ENCODE data around the gene SLC24A1. TPM values are rescaled to one million over a fixed set of nuclear protein-coding genes. Genes with fewer than 3 reads are reported as not detected.

SLC24A1 gene
- total RNA-seq, 4 donors from 2014 or later = 2.0 to 12.3 (median 8.8) TPM

- DNase-seq = no peak
- Histone ChIP-seq H3K36me3 (no peaks in the 10 kb centered on the region), H3K4me3 (no peak overlapping the region), H3K9me3 (no peaks in the 10 kb centered on the region), H3K27me3 (no peaks in the 10 kb centered on the region), H3K27ac (no peak overlapping the region), H3K4me1 (no peaks in the 10 kb centered on the region)
- intact Hi-C loops (cut with DNase I; ENCODE audit: low total_unique reads) = no loop called here
- TF ChIP-seq POLR2A (IDR thresholded peaks at IDR 0.05) (no peak), CTCF (IDR thresholded peaks at IDR 0.05) (no peak)
These were observed 29.2 kb downstream of the SLC24A1 start for GRCh38 chr15:65651042-65651322.

- no peak for DNase-seq
- H3K36me3 ChIP-seq = no peaks in the 10 kb centered on the region
- H3K4me3 ChIP-seq = no peak overlapping the region
- intact Hi-C loops (cut with DNase I; ENCODE audit: low total_unique reads) = no loop called here
- H3K4me1 ChIP-seq = no peaks in the 10 kb centered on the region
- H3K27ac ChIP-seq = no peak overlapping the region
- TF ChIP-seq POLR2A (IDR thresholded peaks at IDR 0.05) = no peak
- H3K27me3 ChIP-seq = no peaks in the 10 kb centered on the region
- no peaks in the 10 kb centered on the region for H3K9me3 ChIP-seq
These were observed 30.4 kb downstream of the SLC24A1 start for GRCh38 chr15:65651831-65652749.

GRCh38 chr15:65653341-65653740, 31.6 kb downstream of the SLC24A1 start:
- DNase-seq = no peak
- Histone ChIP-seq H3K4me3 (no peak overlapping the region), H3K27ac (no peak overlapping the region), H3K4me1 (no peaks in the 10 kb centered on the region), H3K9me3 (no peaks in the 10 kb centered on the region), H3K36me3 (no peaks in the 10 kb centered on the region), H3K27me3 (no peaks in the 10 kb centered on the region)
- TF ChIP-seq CTCF (IDR thresholded peaks at IDR 0.05) (no peak), POLR2A (IDR thresholded peaks at IDR 0.05) (no peak)
- intact Hi-C loops (cut with DNase I; ENCODE audit: low total_unique reads) = no loop called here

GRCh38 chr15:65653801-65654521, 32.2 kb downstream of the SLC24A1 start:
- Histone ChIP-seq H3K4me1 (no peaks in the 10 kb centered on the region), H3K9me3 (no peaks in the 10 kb centered on the region), H3K4me3 (no peak overlapping the region), H3K27ac (no peak overlapping the region), H3K36me3 (no peaks in the 10 kb centered on the region), H3K27me3 (no peaks in the 10 kb centered on the region)
- no peak for DNase-seq
- intact Hi-C loops (cut with DNase I; ENCODE audit: low total_unique reads) = no loop called here
- no peak for TF ChIP-seq CTCF (IDR thresholded peaks at IDR 0.05)
- no peak for TF ChIP-seq POLR2A (IDR thresholded peaks at IDR 0.05)

GRCh38 chr15:65655026-65655425, 33.3 kb downstream of the SLC24A1 start:
- no peaks in the 10 kb centered on the region for H3K9me3 ChIP-seq
- no peaks in the 10 kb centered on the region for H3K36me3 ChIP-seq
- TF ChIP-seq POLR2A (IDR thresholded peaks at IDR 0.05) = no peak
- TF ChIP-seq CTCF (IDR thresholded peaks at IDR 0.05) = no peak
- no peak for DNase-seq
- no peaks in the 10 kb centered on the region for H3K4me1 ChIP-seq
- no peaks in the 10 kb centered on the region for H3K27me3 ChIP-seq
- no peak overlapping the region for H3K27ac ChIP-seq
- H3K4me3 ChIP-seq = no peak overlapping the region
- intact Hi-C loops (cut with DNase I; ENCODE audit: low total_unique reads) = no loop called here
